Non-pigmented ciliary epithelial cell (primary cell): ENCODE results near the gene SH3PXD2A.

Experiments
- DNase-seq: peaks from one replicate; pipeline ENCODE4 v3.0.0-alpha.2; 2010; ENCODE audit warnings: low read depth

SH3PXD2A gene

GRCh38 chr10:103812432-103812831, 42.9 kb downstream of the SH3PXD2A start:
- no peak for DNase-seq

- DNase-seq, result no peak
Measured at GRCh38 chr10:103812004-103812403, 43.4 kb downstream of the SH3PXD2A start.

- DNase-seq, result no peak
Measured at GRCh38 chr10:103811463-103811862, 43.9 kb downstream of the SH3PXD2A start.

- no peak for DNase-seq
Measured at GRCh38 chr10:103808780-103809179, 46.6 kb downstream of the SH3PXD2A start.

GRCh38 chr10:103807996-103808395, 47.4 kb downstream of the SH3PXD2A start:
- no peak for DNase-seq

- no peak for DNase-seq
Measured at GRCh38 chr10:103806395-103807187, 48.8 kb downstream of the SH3PXD2A start.

GRCh38 chr10:103805781-103806180, 49.6 kb downstream of the SH3PXD2A start:
- DNase-seq, result no peak

- no peak for DNase-seq
Measured at GRCh38 chr10:103804871-103805270, 50.5 kb downstream of the SH3PXD2A start.

GRCh38 chr10:103803941-103804340, 51.4 kb downstream of the SH3PXD2A start:
- no peak for DNase-seq

GRCh38 chr10:103802637-103803353, 52.6 kb downstream of the SH3PXD2A start:
- no peak for DNase-seq

GRCh38 chr10:103802081-103802480, 53.3 kb downstream of the SH3PXD2A start:
- DNase-seq, result no peak

GRCh38 chr10:103800789-103801540, 54.4 kb downstream of the SH3PXD2A start:
- no peak for DNase-seq

- DNase-seq, result no peak
Measured at GRCh38 chr10:103800089-103800488, 55.3 kb downstream of the SH3PXD2A start.

- no peak for DNase-seq
Measured at GRCh38 chr10:103799341-103799740, 56.0 kb downstream of the SH3PXD2A start.

GRCh38 chr10:103798511-103798910, 56.9 kb downstream of the SH3PXD2A start:
- no peak for DNase-seq

GRCh38 chr10:103797857-103798256, 57.5 kb downstream of the SH3PXD2A start:
- no peak for DNase-seq

- DNase-seq, result no peak
Measured at GRCh38 chr10:103795634-103796270, 59.6 kb downstream of the SH3PXD2A start.

GRCh38 chr10:103794996-103795395, 60.4 kb downstream of the SH3PXD2A start:
- no peak for DNase-seq

- no peak for DNase-seq
Measured at GRCh38 chr10:103793920-103794883, 61.2 kb downstream of the SH3PXD2A start.

GRCh38 chr10:103793429-103793828, 61.9 kb downstream of the SH3PXD2A start:
- no peak for DNase-seq

GRCh38 chr10:103792547-103792946, 62.8 kb downstream of the SH3PXD2A start:
- DNase-seq, result no peak
